HG03108 (cell line): ENCODE results near the gene SSC5D.
"Not testable (repeated sequence)": the region's sequence is repeated elsewhere in the genome, so short reads cannot be mapped to it uniquely, and the experiment has no call there.

Experiments used
- ATAC-seq: cut with Tn5 transposase; IDR thresholded peaks from one replicate; pipeline ENCODE4 v1.9.1; 2021; ENCODE audit warnings: moderate library complexity; ENCODE audit not compliant: unreplicated experiment

SSC5D gene

GRCh38 chr19:55486043-55486970 lies 1.9 kb upstream of the SSC5D start:
- no peak for ATAC-seq

- ATAC-seq = no peak
Observed at GRCh38 chr19:55486971-55487923, 989 bp upstream of the SSC5D start.

- no peak for ATAC-seq
Observed at GRCh38 chr19:55488986-55489710, 912 bp downstream of the SSC5D start.

- no peak for ATAC-seq
Observed at GRCh38 chr19:55489711-55490477, 1.7 kb downstream of the SSC5D start.

- ATAC-seq = no peak
Observed at GRCh38 chr19:55490478-55491432, 2.5 kb downstream of the SSC5D start.

- ATAC-seq = no peak
Observed at GRCh38 chr19:55491546-55492360, 3.5 kb downstream of the SSC5D start.

- ATAC-seq = no peak
Observed at GRCh38 chr19:55492362-55492944, 4.2 kb downstream of the SSC5D start.

- no peak for ATAC-seq
Observed at GRCh38 chr19:55493052-55493644, 4.9 kb downstream of the SSC5D start.

- no peak for ATAC-seq
Observed at GRCh38 chr19:55493645-55494171, 5.5 kb downstream of the SSC5D start.

- no peak for ATAC-seq
Observed at GRCh38 chr19:55494172-55494761, 6.0 kb downstream of the SSC5D start.

- no peak for ATAC-seq
Observed at GRCh38 chr19:55495646-55496349, 7.6 kb downstream of the SSC5D start.

GRCh38 chr19:55496820-55497219 lies 8.6 kb downstream of the SSC5D start:
- ATAC-seq = not testable (repeated sequence)

GRCh38 chr19:55497763-55498162 lies 9.5 kb downstream of the SSC5D start:
- no peak for ATAC-seq

GRCh38 chr19:55498246-55498840 lies 10.1 kb downstream of the SSC5D start:
- ATAC-seq = no peak

- ATAC-seq = no peak
Observed at GRCh38 chr19:55500368-55500952, 12.2 kb downstream of the SSC5D start.
